Brain microvascular endothelial cell (primary cell): Measurements from ENCODE around the gene CCDC83.
"Not testable (repeated sequence)": the region's sequence is repeated elsewhere in the genome, so short reads cannot be mapped to it uniquely, and the experiment has no call there.

ENCODE experiments used
- DNase-seq: peaks from one replicate; pipeline ENCODE4 v3.0.0-alpha.2; 2020
- H3K27ac ChIP-seq: fragments of 250-450 bp; sonication (Bioruptor Pico); 2 replicates; pipeline ENCODE4 v1.5.1; 2020; ENCODE audit warnings: mild to moderate bottlenecking, moderate library complexity
- H3K27me3 ChIP-seq: fragments of 250-450 bp; sonication (Bioruptor Pico); replicated peaks from 2 replicates; pipeline ENCODE4 v1.5.1; 2020; ENCODE audit warnings: mild to moderate bottlenecking
- H3K36me3 ChIP-seq: fragments of 250-450 bp; sonication (Bioruptor Pico); replicated peaks from 2 replicates; pipeline ENCODE4 v1.5.1; 2020; ENCODE audit warnings: mild to moderate bottlenecking
- H3K4me3 ChIP-seq: 2 replicates; pipeline ENCODE4 v1.5.1; 2011; ENCODE audit warnings: low read depth, mild to moderate bottlenecking, control low read depth, low read length, moderate library complexity
- in situ Hi-C: cut with HindIII; loops from 2 replicates; pipeline ENCODE4 v1.10.0; 2017; ENCODE audit warnings: low sequenced_read_pairs, low pct_ligation_motif_present
- TF ChIP-seq, protein P1 (sequence below): IDR thresholded peaks from 2 replicates; pipeline ENCODE4 v1.5.1; 2011; ENCODE audit warnings: low read depth, mild to moderate bottlenecking, moderate library complexity, low read length, control low read depth, inconsistent platforms; ENCODE audit errors: missing control alignments

The CCDC83 gene

DNA sequence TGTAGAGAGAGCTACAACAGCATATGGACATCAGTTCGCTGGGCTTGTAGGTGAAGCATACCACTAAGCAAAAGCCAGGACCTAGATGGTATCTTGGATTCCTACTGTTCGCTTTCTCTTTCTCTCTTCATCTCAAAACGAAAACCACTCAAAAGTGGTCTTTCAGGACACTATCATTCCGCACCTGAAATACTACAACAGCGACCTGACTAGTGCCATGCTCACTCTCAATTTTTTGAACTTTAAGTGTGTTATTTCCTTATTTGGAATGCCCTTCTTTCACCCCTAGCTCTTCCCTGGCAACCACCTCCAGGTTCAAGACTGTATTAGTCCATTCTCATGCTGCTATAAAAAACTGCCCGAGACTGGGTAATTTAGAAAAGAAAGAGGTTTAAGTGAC is 59.2 kb downstream of the CCDC83 start:
- TF ChIP-seq, protein P1, sequence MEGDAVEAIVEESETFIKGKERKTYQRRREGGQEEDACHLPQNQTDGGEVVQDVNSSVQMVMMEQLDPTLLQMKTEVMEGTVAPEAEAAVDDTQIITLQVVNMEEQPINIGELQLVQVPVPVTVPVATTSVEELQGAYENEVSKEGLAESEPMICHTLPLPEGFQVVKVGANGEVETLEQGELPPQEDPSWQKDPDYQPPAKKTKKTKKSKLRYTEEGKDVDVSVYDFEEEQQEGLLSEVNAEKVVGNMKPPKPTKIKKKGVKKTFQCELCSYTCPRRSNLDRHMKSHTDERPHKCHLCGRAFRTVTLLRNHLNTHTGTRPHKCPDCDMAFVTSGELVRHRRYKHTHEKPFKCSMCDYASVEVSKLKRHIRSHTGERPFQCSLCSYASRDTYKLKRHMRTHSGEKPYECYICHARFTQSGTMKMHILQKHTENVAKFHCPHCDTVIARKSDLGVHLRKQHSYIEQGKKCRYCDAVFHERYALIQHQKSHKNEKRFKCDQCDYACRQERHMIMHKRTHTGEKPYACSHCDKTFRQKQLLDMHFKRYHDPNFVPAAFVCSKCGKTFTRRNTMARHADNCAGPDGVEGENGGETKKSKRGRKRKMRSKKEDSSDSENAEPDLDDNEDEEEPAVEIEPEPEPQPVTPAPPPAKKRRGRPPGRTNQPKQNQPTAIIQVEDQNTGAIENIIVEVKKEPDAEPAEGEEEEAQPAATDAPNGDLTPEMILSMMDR = no peak
- Histone ChIP-seq H3K4me3 (no peak overlapping the region), H3K36me3 (no peaks in the 10 kb centered on the region), H3K27me3 (no peaks in the 10 kb centered on the region), H3K27ac (no peak overlapping the region)
- in situ Hi-C loops = no loop called here
- DNase-seq = no peak

DNA sequence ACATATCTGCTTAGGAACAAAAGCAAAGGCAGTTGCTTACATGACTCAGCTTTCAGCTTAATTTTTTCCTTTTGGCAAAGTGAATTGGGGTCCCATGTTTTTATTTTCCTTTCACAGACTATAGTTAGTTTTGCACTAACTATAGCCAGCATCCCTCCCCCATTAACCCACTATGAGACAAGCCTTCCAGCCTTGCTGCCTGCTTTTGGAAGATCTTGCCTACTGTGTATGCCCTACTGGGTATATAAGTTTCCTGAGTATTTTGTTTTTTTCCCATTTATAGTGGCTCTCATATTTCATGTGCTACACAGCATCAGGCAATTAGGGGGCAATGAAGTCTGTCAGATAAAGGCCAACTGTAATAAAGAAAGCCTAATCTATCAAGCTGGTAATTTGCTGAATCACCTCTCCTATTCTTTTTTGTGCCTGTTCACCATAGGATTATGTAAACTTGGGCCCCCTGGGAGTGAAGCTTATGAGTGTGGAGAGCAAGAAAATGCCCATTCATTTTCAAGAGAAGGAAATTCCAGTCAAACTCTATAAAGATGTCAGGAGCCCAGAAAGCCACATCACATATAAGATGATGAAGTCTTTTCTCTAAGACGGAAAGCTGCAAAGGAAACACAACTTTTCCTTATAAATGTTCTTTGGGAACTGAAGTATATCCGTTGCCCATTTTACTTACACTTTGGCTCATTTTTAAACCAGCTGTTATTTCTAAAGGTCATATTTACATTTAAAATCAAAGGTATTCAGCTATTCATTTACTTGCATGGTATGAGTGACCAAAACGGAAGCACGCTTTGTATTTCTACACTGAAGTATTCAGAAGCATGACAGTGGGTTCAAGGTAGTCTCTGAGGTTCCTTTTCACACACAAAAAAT is 64.0 kb downstream of the CCDC83 start:
- in situ Hi-C loops = no loop called here
- Histone ChIP-seq H3K27me3 (no peaks in the 10 kb centered on the region), H3K27ac (no peak overlapping the region), H3K4me3 (no peak overlapping the region), H3K36me3 (no peaks in the 10 kb centered on the region)
- TF ChIP-seq, protein P1 = no peak
- DNase-seq = no peak

GRCh38 chr11:85922367-85922766 is 67.2 kb downstream of the CCDC83 start:
- DNase-seq = no peak
- TF ChIP-seq, protein P1 = no peak
- Histone ChIP-seq H3K27me3 (no peaks in the 10 kb centered on the region), H3K4me3 (no peak overlapping the region), H3K36me3 (no peaks in the 10 kb centered on the region), H3K27ac (no peak overlapping the region)
- in situ Hi-C loops = no loop called here

DNA sequence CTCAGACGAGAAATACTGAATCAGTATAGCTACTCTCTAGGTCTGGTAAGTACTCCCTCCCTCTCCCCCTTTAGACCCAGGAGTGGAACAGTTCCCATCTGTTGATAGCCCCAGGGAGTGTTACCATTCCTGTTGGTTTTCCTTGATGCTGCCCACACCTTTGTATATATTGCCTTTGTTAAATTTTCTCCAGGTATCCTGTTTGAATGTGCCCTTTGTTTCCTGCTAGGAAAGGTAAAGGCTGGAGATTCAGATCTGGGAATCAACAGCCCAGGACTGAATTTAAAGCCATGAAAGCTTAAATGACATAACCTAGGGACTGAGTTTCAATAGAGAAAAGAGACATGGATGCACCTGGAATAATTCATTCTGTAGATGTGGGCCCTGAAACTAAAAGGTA is 68.3 kb downstream of the CCDC83 start:
- DNase-seq = no peak
- Histone ChIP-seq H3K36me3 (no peaks in the 10 kb centered on the region), H3K27me3 (no peaks in the 10 kb centered on the region), H3K4me3 (no peak overlapping the region), H3K27ac (no peak overlapping the region)
- TF ChIP-seq, protein P1 = no peak
- in situ Hi-C loops = no loop called here

DNA sequence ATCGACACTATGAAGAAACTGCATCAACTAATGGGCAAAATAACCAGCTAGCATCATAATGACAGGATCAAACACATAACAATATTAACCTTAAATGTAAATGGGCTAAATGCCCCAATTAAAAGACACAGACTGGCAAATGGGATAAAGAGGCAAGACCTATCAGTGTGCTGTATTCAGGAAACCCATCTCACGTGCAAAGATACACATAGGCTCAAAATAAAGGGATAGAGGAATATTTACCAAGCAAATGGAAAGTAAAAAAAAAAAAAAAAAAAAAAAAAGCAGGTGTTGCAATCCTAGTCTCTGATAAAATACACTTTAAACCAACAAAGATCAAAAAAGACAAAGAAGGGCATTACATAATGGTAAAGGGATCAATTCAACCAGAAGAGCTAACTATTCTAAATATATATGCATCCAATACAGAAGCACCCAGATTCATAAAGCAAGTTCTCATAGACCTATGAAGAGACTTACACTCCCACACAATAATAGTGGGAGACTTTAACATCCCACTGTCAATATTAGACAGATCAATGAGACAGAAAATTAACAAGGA is 71.6 kb downstream of the CCDC83 start:
- in situ Hi-C loops, H3K27ac ChIP-seq, DNase-seq, H3K36me3 ChIP-seq, H3K4me3 ChIP-seq, H3K27me3 ChIP-seq: not testable (repeated sequence)

GRCh38 chr11:85930879-85931366 is 75.7 kb downstream of the CCDC83 start:
- Histone ChIP-seq H3K36me3 (no peaks in the 10 kb centered on the region), H3K27ac (no peak overlapping the region), H3K27me3 (no peaks in the 10 kb centered on the region), H3K4me3 (no peak overlapping the region)
- TF ChIP-seq, protein P1 = no peak
- in situ Hi-C loops = no loop called here
- DNase-seq = no peak
